ENCODE data around the gene TMEM81. TPM values are rescaled to one million over a fixed set of nuclear protein-coding genes. Genes with fewer than 3 reads are reported as not detected.

The TMEM81 gene
- total RNA-seq, 1 donor from 2014 or later = 3.3 TPM

GRCh38 chr1:205044741-205045140 lies 39.5 kb downstream of the TMEM81 start:
- Histone ChIP-seq H3K79me2 (ENCODE audit: low read depth) (peaks cover 6% of the 10 kb centered on the region), H3F3A (ENCODE audit: low read depth) (peaks cover 8% of the 10 kb centered on the region), H4K20me1 (ENCODE audit: low read depth) (peaks cover 10% of the 10 kb centered on the region), H3K36me3 (no peaks in the 10 kb centered on the region), H3K4me3 (no peak overlapping the region), H3K27me3 (peaks cover 33% of the 10 kb centered on the region), H2AFZ (replicated peaks) (no peak overlapping the region), H3K9me3 (ENCODE audit: low read depth) (no peaks in the 10 kb centered on the region), H3K27ac (no peak overlapping the region), H3K4me2 (peak overlapping the region; percentile 94), H3K4me1 (peaks cover 40% of the 10 kb centered on the region), H3K9ac (no peak overlapping the region)
- H3K4me3 Mint-ChIP-seq = no peak overlapping the region
- peaks cover 34% of the 10 kb centered on the region for H3K27me3 Mint-ChIP-seq (ENCODE audit: insufficient read depth, low read depth)
- no peaks in the 10 kb centered on the region for H3K36me3 Mint-ChIP-seq
- peaks cover 32% of the 10 kb centered on the region for H3K4me1 Mint-ChIP-seq
- no peaks in the 10 kb centered on the region for H3K9me3 Mint-ChIP-seq
- TF ChIP-seq EZH2phosphoT487 (IDR thresholded peaks at IDR 0.05) = no peak
- no peak for TF ChIP-seq EZH2 (IDR thresholded peaks at IDR 0.05)
- TF ChIP-seq, protein P1, sequence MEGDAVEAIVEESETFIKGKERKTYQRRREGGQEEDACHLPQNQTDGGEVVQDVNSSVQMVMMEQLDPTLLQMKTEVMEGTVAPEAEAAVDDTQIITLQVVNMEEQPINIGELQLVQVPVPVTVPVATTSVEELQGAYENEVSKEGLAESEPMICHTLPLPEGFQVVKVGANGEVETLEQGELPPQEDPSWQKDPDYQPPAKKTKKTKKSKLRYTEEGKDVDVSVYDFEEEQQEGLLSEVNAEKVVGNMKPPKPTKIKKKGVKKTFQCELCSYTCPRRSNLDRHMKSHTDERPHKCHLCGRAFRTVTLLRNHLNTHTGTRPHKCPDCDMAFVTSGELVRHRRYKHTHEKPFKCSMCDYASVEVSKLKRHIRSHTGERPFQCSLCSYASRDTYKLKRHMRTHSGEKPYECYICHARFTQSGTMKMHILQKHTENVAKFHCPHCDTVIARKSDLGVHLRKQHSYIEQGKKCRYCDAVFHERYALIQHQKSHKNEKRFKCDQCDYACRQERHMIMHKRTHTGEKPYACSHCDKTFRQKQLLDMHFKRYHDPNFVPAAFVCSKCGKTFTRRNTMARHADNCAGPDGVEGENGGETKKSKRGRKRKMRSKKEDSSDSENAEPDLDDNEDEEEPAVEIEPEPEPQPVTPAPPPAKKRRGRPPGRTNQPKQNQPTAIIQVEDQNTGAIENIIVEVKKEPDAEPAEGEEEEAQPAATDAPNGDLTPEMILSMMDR (IDR thresholded peaks at IDR 0.05) = no peak
- no peak overlapping the region for H3K27ac Mint-ChIP-seq
- peak; percentile 52 for DNase-seq (ENCODE audit: low spot score)

- Histone ChIP-seq H2AFZ (replicated peaks) (no peak overlapping the region), H4K20me1 (ENCODE audit: low read depth) (peaks cover 10% of the 10 kb centered on the region), H3F3A (ENCODE audit: low read depth) (peaks cover 8% of the 10 kb centered on the region), H3K4me1 (peaks cover 40% of the 10 kb centered on the region), H3K4me3 (peak overlapping the region; percentile 50), H3K9me3 (ENCODE audit: low read depth) (no peaks in the 10 kb centered on the region), H3K4me2 (peak overlapping the region; percentile 94), H3K36me3 (no peaks in the 10 kb centered on the region), H3K27me3 (peaks cover 33% of the 10 kb centered on the region), H3K9ac (no peak overlapping the region), H3K79me2 (ENCODE audit: low read depth) (peaks cover 6% of the 10 kb centered on the region), H3K27ac (no peak overlapping the region)
- H3K27ac Mint-ChIP-seq = no peak overlapping the region
- no peaks in the 10 kb centered on the region for H3K9me3 Mint-ChIP-seq
- peaks cover 32% of the 10 kb centered on the region for H3K27me3 Mint-ChIP-seq (ENCODE audit: insufficient read depth, low read depth)
- peaks cover 32% of the 10 kb centered on the region for H3K4me1 Mint-ChIP-seq
- TF ChIP-seq, protein P1 (IDR thresholded peaks at IDR 0.05) = no peak
- TF ChIP-seq EZH2phosphoT487 (IDR thresholded peaks at IDR 0.05) = no peak
- no peak for TF ChIP-seq EZH2 (IDR thresholded peaks at IDR 0.05)
- peak; percentile 53 for DNase-seq (ENCODE audit: low spot score)
- H3K4me3 Mint-ChIP-seq = peak overlapping the region; percentile 64
- no peaks in the 10 kb centered on the region for H3K36me3 Mint-ChIP-seq
Measured at GRCh38 chr1:205043866-205044265, 40.4 kb downstream of the TMEM81 start.

DNA sequence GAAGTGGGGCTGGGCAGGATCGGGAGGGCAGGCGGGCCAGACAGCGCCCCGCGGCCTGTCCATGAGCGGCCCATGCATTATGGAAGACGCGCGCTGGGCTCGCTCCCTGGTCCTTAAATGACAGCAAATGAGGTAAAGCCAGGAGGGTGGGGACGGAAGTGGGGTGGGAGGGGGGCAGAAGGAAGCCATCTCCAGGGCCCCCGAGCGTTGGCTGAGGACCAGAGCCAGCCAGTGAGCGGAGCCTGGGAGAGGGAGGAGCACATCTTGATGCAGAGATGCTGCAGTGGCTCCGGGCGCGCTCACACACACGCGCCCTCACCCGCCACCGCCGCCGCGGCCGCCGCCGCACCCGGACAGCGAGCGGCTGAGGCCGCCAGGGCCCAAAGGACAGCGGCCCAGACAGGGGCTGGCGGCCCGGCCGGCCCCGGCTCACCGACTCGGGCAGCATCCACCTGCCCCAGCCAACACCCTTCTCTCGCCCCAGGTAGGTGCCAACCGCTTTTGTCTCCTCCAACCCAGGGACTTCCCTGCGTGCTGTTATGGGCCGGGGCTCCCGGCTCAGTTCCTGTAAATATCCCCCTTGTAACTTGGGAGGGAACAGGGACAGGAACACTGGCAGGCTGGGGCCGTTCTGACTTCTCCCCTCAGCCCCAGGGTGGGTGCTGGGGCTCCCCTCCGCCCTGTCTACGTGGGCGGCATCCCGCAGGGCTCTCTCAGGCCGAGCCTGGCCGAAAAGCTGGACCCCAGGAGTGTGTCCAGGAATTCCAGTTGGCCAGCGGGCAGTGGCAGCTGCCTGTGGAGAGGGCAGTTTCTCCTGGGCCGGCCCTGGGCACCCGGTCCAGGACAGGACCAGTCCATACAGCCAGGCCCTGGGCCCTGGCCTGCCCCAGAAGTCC lies 41.1 kb downstream of the TMEM81 start, which contains the start of gene CNTN2:
Gene CNTN2, plus strand, starts transcription at position 302 of the 896 bp plus-strand sequence. CDS start 9,974 bp downstream, outside the sequence.
- H3K4me2 ChIP-seq = peak within 1 kb of the TSS; percentile 94
- H3K4me1 ChIP-seq = peaks cover 40% of the 10 kb centered on the region
- Mint-ChIP-seq H3K9me3 (no peaks in the 10 kb centered on the region), H3K27ac (no peak within 1 kb of the TSS), H3K27me3 (ENCODE audit: insufficient read depth, low read depth) (peaks cover 32% of the 10 kb centered on the region), H3K4me1 (peaks cover 32% of the 10 kb centered on the region), H3K4me3 (peak within 1 kb of the TSS; percentile 64), H3K36me3 (no peaks in the 10 kb centered on the region)
- DNase-seq (ENCODE audit: low spot score) = peak; percentile 77
- H3K36me3 ChIP-seq = no peaks in the 10 kb centered on the region
- TF ChIP-seq EZH2 (IDR thresholded peaks at IDR 0.05) (no peak), EZH2phosphoT487 (IDR thresholded peaks at IDR 0.05) (no peak)
- TF ChIP-seq, protein P1 (IDR thresholded peaks at IDR 0.05) = no peak
- no peak within 1 kb of the TSS for H3K9ac ChIP-seq
- H3K79me2 ChIP-seq (ENCODE audit: low read depth) = peaks cover 6% of the 10 kb centered on the region
- H2AFZ ChIP-seq (replicated peaks) = peak within 1 kb of the TSS; percentile 63
- H3K4me3 ChIP-seq = peak within 1 kb of the TSS; percentile 50
- H4K20me1 ChIP-seq (ENCODE audit: low read depth) = peaks cover 10% of the 10 kb centered on the region
- H3K27ac ChIP-seq = no peak within 1 kb of the TSS
- no peaks in the 10 kb centered on the region for H3K9me3 ChIP-seq (ENCODE audit: low read depth)
- H3F3A ChIP-seq (ENCODE audit: low read depth) = peaks cover 8% of the 10 kb centered on the region
- peaks cover 33% of the 10 kb centered on the region for H3K27me3 ChIP-seq

Data from neural progenitor cell (in vitro differentiated cells).